ENCODE data around the gene FDPS. TPM values are rescaled to one million over a fixed set of nuclear protein-coding genes. Genes with fewer than 3 reads are reported as not detected.

Gene FDPS
- total and polyA plus RNA-seq, 7 donors, result 46.2 to 85.2 (median 53.7) TPM

DNA sequence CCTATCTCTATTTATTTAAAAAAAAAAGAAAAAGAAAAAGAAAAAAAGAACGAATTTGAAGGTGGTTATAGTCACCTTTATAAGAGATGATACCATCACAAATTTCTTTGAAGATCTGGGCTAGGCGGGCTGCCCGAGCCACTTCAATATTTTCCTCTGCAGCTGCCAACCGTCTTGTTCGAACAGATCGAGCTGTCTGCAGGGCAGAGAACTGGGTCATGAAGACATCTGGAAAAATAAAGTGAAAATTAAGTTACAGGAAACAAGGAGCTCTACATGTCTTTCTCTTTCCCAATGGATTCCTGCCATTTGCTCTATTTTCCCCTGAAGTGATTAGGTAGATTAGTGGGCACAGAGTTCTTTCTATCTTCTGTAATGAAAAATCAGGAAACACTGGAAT is 44.0 kb downstream of the FDPS start:
- Histone ChIP-seq H3K27me3 (ENCODE audit: insufficient read depth in 3 of 3, low read length in 2 of 3) (no peaks in the 10 kb centered on the region), H3K4me3 (no peak overlapping the region), H3K9me3 (no peaks in the 10 kb centered on the region), H3K4me1 (no peaks in the 10 kb centered on the region), H3K27ac (no peak overlapping the region), H3K36me3 (ENCODE audit: insufficient read depth in 1 of 2, low read depth in 1 of 2) (peaks cover 18 to 98% of the 10 kb centered on the region in 2 donors)
- TF ChIP-seq, protein P1, sequence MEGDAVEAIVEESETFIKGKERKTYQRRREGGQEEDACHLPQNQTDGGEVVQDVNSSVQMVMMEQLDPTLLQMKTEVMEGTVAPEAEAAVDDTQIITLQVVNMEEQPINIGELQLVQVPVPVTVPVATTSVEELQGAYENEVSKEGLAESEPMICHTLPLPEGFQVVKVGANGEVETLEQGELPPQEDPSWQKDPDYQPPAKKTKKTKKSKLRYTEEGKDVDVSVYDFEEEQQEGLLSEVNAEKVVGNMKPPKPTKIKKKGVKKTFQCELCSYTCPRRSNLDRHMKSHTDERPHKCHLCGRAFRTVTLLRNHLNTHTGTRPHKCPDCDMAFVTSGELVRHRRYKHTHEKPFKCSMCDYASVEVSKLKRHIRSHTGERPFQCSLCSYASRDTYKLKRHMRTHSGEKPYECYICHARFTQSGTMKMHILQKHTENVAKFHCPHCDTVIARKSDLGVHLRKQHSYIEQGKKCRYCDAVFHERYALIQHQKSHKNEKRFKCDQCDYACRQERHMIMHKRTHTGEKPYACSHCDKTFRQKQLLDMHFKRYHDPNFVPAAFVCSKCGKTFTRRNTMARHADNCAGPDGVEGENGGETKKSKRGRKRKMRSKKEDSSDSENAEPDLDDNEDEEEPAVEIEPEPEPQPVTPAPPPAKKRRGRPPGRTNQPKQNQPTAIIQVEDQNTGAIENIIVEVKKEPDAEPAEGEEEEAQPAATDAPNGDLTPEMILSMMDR (IDR thresholded peaks at IDR 0.05), result no peak
- intact Hi-C loops (cut with DNase I), result loop anchor here in 1 of 2 donors (10.0 kb wide), 1 partner anchor 542 kb away; no protein-coding TSS in a partner anchor
- ATAC-seq (no peak), DNase-seq (no peak)
- WGBS, 3 donors, result 87 to 90% (median 88%) methylated on average over 6 of the region's 6 CpGs

DNA sequence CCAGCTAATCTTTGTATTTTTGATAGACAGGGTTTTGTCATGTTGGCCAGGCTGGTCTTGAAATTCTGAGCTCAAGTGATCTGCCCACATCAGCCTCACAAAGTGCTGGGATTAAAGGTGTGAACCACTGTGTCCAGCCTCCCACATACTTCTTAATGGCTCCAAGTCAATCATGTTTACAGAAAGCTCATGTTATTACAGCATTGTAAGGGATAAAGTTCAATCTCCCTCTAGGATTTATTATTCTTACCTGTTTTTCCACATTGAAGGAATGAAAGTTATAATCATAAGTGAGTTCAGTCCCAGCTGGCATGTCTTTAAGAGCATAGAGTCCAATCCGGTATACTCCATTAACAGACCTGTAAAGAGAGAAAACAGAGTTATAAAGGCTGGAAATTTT is 51.4 kb downstream of the FDPS start:
- intact Hi-C loops (cut with DNase I), result no loop called here
- no peaks in the 10 kb centered on the region for H3K27me3 ChIP-seq (ENCODE audit: insufficient read depth in 3 of 3, low read length in 2 of 3)
- DNase-seq (no peak), ATAC-seq (no peak)
- TF ChIP-seq, protein P1 (IDR thresholded peaks at IDR 0.05), result no peak
- H3K4me1 ChIP-seq, result no peaks in the 10 kb centered on the region
- H3K9me3 ChIP-seq, result no peaks in the 10 kb centered on the region
- H3K27ac ChIP-seq, result no peak overlapping the region
- H3K36me3 ChIP-seq (ENCODE audit: insufficient read depth in 1 of 2, low read depth in 1 of 2), result peaks cover 9 to 84% of the 10 kb centered on the region in 2 donors
- H3K4me3 ChIP-seq, result no peak overlapping the region
- WGBS, 3 donors, result 87 to 93% (median 92%) methylated on average over 1 of the region's 1 CpG

Other genes starting within 250 kb of the FDPS start
- 1 to 10 TPM in 1 of 4 donors, under 1 TPM in 3; 0.69 to 1.1 (median 0.77) TPM for gene EFNA4, start 245.1 kb upstream of the FDPS start, total RNA-seq
- 1 to 10 TPM in 2 of 3 donors, under 1 TPM in 1; 0.39 to 1.3 (median 1.2) TPM for gene EFNA4, start 245.1 kb upstream of the FDPS start, polyA plus RNA-seq
- under 1 TPM in 3 of 4 donors, not detected in 1; 0.32 to 0.69 (median 0.57) TPM for gene EFNA3, start 230.0 kb upstream of the FDPS start, total RNA-seq
- under 1 TPM; 0.17 to 1.00 (median 0.39) TPM for gene EFNA3, start 230.0 kb upstream of the FDPS start, polyA plus RNA-seq
- 10 to 100 TPM; 11.4 to 42.6 (median 33.0) TPM for gene EFNA1, start 181.0 kb upstream of the FDPS start, total RNA-seq
- 10 to 100 TPM in 2 of 3 donors, 1 to 10 TPM in 1; 5.5 to 15.0 (median 12.4) TPM for gene EFNA1, start 181.0 kb upstream of the FDPS start, polyA plus RNA-seq
- 1 to 10 TPM; 6.7 to 8.4 (median 7.8) TPM for gene SLC50A1, start 173.0 kb upstream of the FDPS start, total RNA-seq
- 10 to 100 TPM in 2 of 3 donors, 1 to 10 TPM in 1; 7.5 to 16.2 (median 10.8) TPM for gene SLC50A1, start 173.0 kb upstream of the FDPS start, polyA plus RNA-seq
- 10 to 100 TPM; 47.0 to 54.5 (median 50.0) TPM for gene DPM3, start 168.3 kb upstream of the FDPS start, total RNA-seq
- gene DPM3, start 168.3 kb upstream of the FDPS start, polyA plus RNA-seq, result 100 to 1,000 TPM; 110 to 123 (median 122) TPM
- gene KRTCAP2, start 135.6 kb upstream of the FDPS start, total RNA-seq, result 100 to 1,000 TPM; 115 to 152 (median 118) TPM
- 100 to 1,000 TPM; 137 to 171 (median 149) TPM for gene KRTCAP2, start 135.6 kb upstream of the FDPS start, polyA plus RNA-seq
- under 1 TPM in 2 of 4 donors, not detected in 2; 0.15 to 0.16 TPM for gene TRIM46, start 135.0 kb upstream of the FDPS start, total RNA-seq
- under 1 TPM in 2 of 3 donors, not detected in 1; 0.03 TPM for gene TRIM46, start 135.0 kb upstream of the FDPS start, polyA plus RNA-seq
- gene THBS3, start 101.0 kb upstream of the FDPS start, total RNA-seq, result 1 to 10 TPM; 3.1 to 8.1 (median 4.5) TPM
- 1 to 10 TPM; 2.8 to 3.5 (median 2.8) TPM for gene THBS3, start 101.0 kb upstream of the FDPS start, polyA plus RNA-seq
- gene MTX1, start 100.2 kb upstream of the FDPS start, total RNA-seq, result 10 to 100 TPM in 3 of 4 donors, 1 to 10 TPM in 1; 8.1 to 17.7 (median 14.0) TPM
- 10 to 100 TPM; 25.8 to 47.1 (median 27.4) TPM for gene MTX1, start 100.2 kb upstream of the FDPS start, polyA plus RNA-seq
- gene ENTREP3, start 53.4 kb upstream of the FDPS start, total RNA-seq, result 10 to 100 TPM; 20.6 to 28.8 (median 23.8) TPM
- gene ENTREP3, start 53.4 kb upstream of the FDPS start, polyA plus RNA-seq, result 10 to 100 TPM; 17.6 to 61.3 (median 21.2) TPM
- gene SCAMP3, start 46.5 kb upstream of the FDPS start, total RNA-seq, result 10 to 100 TPM; 49.5 to 70.7 (median 57.2) TPM
- 100 to 1,000 TPM in 2 of 3 donors, 10 to 100 TPM in 1; 75.0 to 159 (median 108) TPM for gene SCAMP3, start 46.5 kb upstream of the FDPS start, polyA plus RNA-seq
- gene CLK2, start 35.4 kb upstream of the FDPS start, total RNA-seq, result 10 to 100 TPM; 11.7 to 28.5 (median 22.7) TPM
- 10 to 100 TPM; 15.2 to 20.9 (median 15.3) TPM for gene CLK2, start 35.4 kb upstream of the FDPS start, polyA plus RNA-seq
- under 1 TPM in 3 of 4 donors, not detected in 1; 0.27 to 0.82 (median 0.32) TPM for gene HCN3, start 31.4 kb upstream of the FDPS start, total RNA-seq
- gene HCN3, start 31.4 kb upstream of the FDPS start, polyA plus RNA-seq, result under 1 TPM; 0.38 to 0.97 (median 0.52) TPM
- gene PKLR, start 7.4 kb upstream of the FDPS start, total RNA-seq, result not detected
- gene PKLR, start 7.4 kb upstream of the FDPS start, polyA plus RNA-seq, result under 1 TPM in 1 of 3 donors, not detected in 2; 0.01 TPM
- 10 to 100 TPM in 1 of 4 donors, 1 to 10 TPM in 3; 6.5 to 14.2 (median 8.7) TPM for gene RUSC1, start 12.0 kb downstream of the FDPS start, total RNA-seq
- 10 to 100 TPM; 10.3 to 21.6 (median 16.4) TPM for gene RUSC1, start 12.0 kb downstream of the FDPS start, polyA plus RNA-seq

All from psoas muscle (tissue), 8 donors.